Fibroblast of the aortic adventitia (primary cell): ENCODE results near the gene SCAPER. TPM values are rescaled to one million over a fixed set of nuclear protein-coding genes. Genes with fewer than 3 reads are reported as not detected.

ENCODE experiments used
- DNase-seq: peaks from one replicate; pipeline ENCODE4 v3.0.0-alpha.2; 2010; ENCODE audit warnings: low read depth
- H3K4me3 ChIP-seq: 2 replicates; pipeline ENCODE4 v1.5.1; 2011; ENCODE audit warnings: low read depth, mild to moderate bottlenecking, control low read depth, low read length, moderate library complexity
- CTCF ChIP-seq: IDR thresholded peaks from 2 replicates; pipeline ENCODE4 v1.5.1; 2011; ENCODE audit warnings: mild to moderate bottlenecking, low read length, control low read depth, inconsistent platforms; ENCODE audit not compliant: insufficient read depth
- total RNA-seq: library from RNA; depleted of rRNA; stranded (reverse); fragments of >200 nt; gene quantifications from 2 replicates; pipeline ENCODE4 v1.2.3, GENCODE V29; 2012; ENCODE audit warnings: low replicate concordance

The SCAPER gene
- total RNA-seq, 1 donor = 16.3 TPM

GRCh38 chr15:76644646-76645045 is 260.5 kb downstream of the SCAPER start:
- no peak for TF ChIP-seq CTCF
- no peak overlapping the region for H3K4me3 ChIP-seq
- no peak for DNase-seq

DNA sequence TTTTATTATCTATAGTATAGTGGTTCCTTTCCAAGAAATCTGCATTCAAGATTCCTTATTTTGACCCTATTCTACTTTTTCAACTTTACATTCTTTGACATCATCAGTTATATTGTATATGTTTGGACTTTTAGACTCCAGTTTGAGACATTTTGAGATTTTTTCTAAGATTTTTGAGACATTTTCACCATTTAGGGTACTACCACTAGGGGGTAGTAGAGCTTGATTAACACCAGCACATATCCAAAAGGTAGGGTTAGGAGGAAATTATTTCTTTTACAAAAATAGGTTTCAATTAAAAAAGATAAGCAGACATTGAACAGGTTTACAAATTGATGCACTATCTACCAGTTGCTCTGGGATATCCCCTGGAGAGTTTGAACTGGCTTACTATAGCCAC is 262.5 kb downstream of the SCAPER start:
- no peak overlapping the region for H3K4me3 ChIP-seq
- TF ChIP-seq CTCF = peak; percentile 36
- DNase-seq = peak; percentile 6

GRCh38 chr15:76637166-76637565 is 268.0 kb downstream of the SCAPER start:
- H3K4me3 ChIP-seq = no peak overlapping the region
- DNase-seq = no peak
- no peak for TF ChIP-seq CTCF

DNA sequence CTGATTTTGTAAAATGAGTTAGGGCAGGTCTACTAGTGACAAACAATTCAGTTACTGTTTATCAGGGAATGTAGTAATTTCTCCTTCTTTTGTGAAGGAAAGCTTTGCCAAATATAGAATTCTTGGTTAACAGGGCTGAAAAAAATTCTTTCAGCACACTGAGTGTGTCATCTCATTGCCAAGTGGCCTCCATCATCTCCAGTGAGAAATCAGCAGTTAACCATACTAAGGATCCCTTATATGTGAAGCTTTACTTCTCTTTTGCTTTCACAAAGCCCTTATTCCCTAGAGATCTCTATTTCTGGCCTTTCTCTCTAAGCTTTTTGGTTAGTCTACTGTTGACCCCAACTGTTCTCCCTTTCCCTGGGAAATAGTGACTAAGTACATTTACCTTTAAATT is 269.1 kb downstream of the SCAPER start:
- no peak for TF ChIP-seq CTCF
- no peak overlapping the region for H3K4me3 ChIP-seq
- DNase-seq = peak; percentile 1

DNA sequence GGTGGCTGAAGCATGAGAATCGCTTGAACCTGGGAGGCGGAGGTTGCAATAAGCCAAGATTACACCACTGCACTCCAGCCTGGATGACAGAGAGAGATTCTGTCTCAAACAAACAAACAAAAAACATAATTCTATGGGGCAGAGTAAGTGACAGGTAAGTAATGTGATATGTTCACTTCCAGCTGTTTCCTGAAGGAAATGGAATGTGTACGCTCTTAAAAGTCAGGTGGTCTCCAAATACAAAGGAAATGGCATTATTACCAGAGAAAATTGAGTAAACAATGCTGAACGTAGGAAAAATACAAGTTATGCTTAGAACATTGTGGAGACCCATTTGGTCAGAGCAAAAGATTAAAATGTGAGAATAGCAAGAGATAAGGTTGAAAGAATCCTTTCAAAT is 278.5 kb downstream of the SCAPER start:
- DNase-seq = no peak
- H3K4me3 ChIP-seq = no peak overlapping the region
- no peak for TF ChIP-seq CTCF

- TF ChIP-seq CTCF = no peak
Observed at GRCh38 chr15:76625267-76625666, 279.9 kb downstream of the SCAPER start.

DNA sequence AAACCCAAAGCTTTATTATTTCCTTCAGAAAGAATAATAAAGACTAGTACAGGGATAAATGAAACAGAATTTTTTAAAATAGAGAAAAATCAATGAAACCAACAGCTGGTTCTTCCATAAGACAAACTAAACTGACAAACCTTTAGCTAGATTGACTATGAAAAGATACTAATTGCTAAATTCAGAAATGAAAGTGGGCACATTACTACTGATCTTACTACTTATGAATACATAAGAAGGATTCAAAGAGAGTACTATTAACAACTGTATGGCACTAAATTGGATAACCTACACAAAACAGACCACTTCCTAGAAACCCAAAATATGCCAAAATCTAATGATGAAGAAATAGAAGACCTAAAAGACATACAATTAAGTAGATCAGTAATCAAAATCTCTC is 290.4 kb downstream of the SCAPER start:
- H3K4me3 ChIP-seq = no peak overlapping the region
- TF ChIP-seq CTCF = no peak
- no peak for DNase-seq

More at GRCh38 chr15:76625267-76625666, 279.9 kb downstream of the SCAPER start:
- no peak overlapping the region for H3K4me3 ChIP-seq
- no peak for DNase-seq
